Heart left ventricle (tissue), 13 donors: ENCODE data around the gene CBX2.

Source experiments
- POLR2A ChIP-seq, 2 donors: fragments of 450-650 bp; IDR thresholded peaks; one replicate each; pipeline ENCODE4 v1.6.1; 2017; ENCODE audit warnings: antibody characterized with exemption in 2 of 2, mild to moderate bottlenecking in 2 of 2, moderate library complexity in 2 of 2
- TF ChIP-seq, protein P1 (sequence below), 12 donors: fragments of 200-600 bp; sonication (generic) in 4 of 12; IDR thresholded peaks; one replicate each; pipeline versions ENCODE4 v1.5.0 to v1.8.0; 2018 to 2022; ENCODE audit warnings: antibody characterized with exemption in 12 of 12, mild to moderate bottlenecking in 5 of 12
- donor health status: ischemic (EF 13 %, LVEDD 7.1; RV severe dilation, severe dysfunction).
- donor health status: DM: no; HTN: yes; CAD: no.
- donor health status: DM: no; HTN: no; CAD: no.
- donor health status: ischemic (EF 25% LVEDD 6.9; RV normal size, moderate dysfunction).
- donor health status: ischemic (EF 25% LVEDD 5.7; RV mildly dilated, moderate dysfunction).
- donor health status: ischemic (EF 35%, LVEDD 5.7; RV mildly dilated, moderate dysfunction).
- donor health status: nonischemic (EF 11% LVEDD 7.7; RV severe dilation, severe dysfunction).
- donor health status: DM: yes; HTN: yes; CAD: no.
- donor health status: PGD.
- donor health status: ischemic (EF 29% LVEDD 5.4; RV normal size, mild dysfunction).
- donor health status: nonischemic (EF 23%, LVEDD 6.1; RV moderate dilation, normal function).

- TF ChIP-seq, protein P1, sequence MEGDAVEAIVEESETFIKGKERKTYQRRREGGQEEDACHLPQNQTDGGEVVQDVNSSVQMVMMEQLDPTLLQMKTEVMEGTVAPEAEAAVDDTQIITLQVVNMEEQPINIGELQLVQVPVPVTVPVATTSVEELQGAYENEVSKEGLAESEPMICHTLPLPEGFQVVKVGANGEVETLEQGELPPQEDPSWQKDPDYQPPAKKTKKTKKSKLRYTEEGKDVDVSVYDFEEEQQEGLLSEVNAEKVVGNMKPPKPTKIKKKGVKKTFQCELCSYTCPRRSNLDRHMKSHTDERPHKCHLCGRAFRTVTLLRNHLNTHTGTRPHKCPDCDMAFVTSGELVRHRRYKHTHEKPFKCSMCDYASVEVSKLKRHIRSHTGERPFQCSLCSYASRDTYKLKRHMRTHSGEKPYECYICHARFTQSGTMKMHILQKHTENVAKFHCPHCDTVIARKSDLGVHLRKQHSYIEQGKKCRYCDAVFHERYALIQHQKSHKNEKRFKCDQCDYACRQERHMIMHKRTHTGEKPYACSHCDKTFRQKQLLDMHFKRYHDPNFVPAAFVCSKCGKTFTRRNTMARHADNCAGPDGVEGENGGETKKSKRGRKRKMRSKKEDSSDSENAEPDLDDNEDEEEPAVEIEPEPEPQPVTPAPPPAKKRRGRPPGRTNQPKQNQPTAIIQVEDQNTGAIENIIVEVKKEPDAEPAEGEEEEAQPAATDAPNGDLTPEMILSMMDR (IDR thresholded peaks at IDR 0.05) = no peak
- no peak for TF ChIP-seq POLR2A (IDR thresholded peaks at IDR 0.05)
Observed at GRCh38 chr17:79820959-79821330, 43.0 kb downstream of the CBX2 start.
